Activated CD4-positive, alpha-beta memory T cell treated with anti-CD3 and anti-CD28 coated beads for 36 hours (primary cell): Measurements from ENCODE around the gene FCN3. TPM values are rescaled to one million over a fixed set of nuclear protein-coding genes. Genes with fewer than 3 reads are reported as not detected.

ENCODE experiments used
- CTCF ChIA-PET: fragments of 350-600 bp; sonication (Branson Sonifier 250); formaldehyde crosslinking; loops from one replicate; lab custom pipeline; 2021; ENCODE audit warnings: antibody characterized with exemption, inconsistent platforms; lab: Charles Lee
- POLR2A ChIA-PET: fragments of 350-600 bp; sonication (Branson Sonifier 250); formaldehyde crosslinking; loops from one replicate; lab custom pipeline; 2021; ENCODE audit warnings: antibody characterized with exemption; lab: Charles Lee
- DNase-seq: peaks from one replicate; pipeline ENCODE4 v3.0.0-alpha.2; 2020
- H3K27ac Mint-ChIP-seq: one replicate; pipeline ENCODE4 v1.8.0; 2021; ENCODE audit warnings: mixed read lengths
- H3K27me3 Mint-ChIP-seq: one replicate; pipeline ENCODE4 v1.8.0; 2021; ENCODE audit warnings: mixed read lengths
- H3K36me3 Mint-ChIP-seq: one replicate; pipeline ENCODE4 v1.8.0; 2021; ENCODE audit warnings: mixed read lengths
- H3K4me1 Mint-ChIP-seq: one replicate; pipeline ENCODE4 v1.8.0; 2021; ENCODE audit warnings: low read depth, mixed read lengths
- H3K4me3 Mint-ChIP-seq: one replicate; pipeline ENCODE4 v1.8.0; 2021; ENCODE audit warnings: mild to moderate bottlenecking, mixed read lengths
- H3K9me3 Mint-ChIP-seq: one replicate; pipeline ENCODE4 v1.8.0; 2021; ENCODE audit warnings: mixed read lengths
- intact Hi-C: fragments of 100-400 bp; cut with micrococcal nuclease; formaldehyde crosslinking; loops from one replicate; pipeline ENCODE4 v1.15.1; 2023
- total RNA-seq, 2 experiments: library from RNA; stranded (reverse); gene quantifications; one replicate each; pipeline ENCODE4 v1.2.3, GENCODE V29; 2021

Gene FCN3
- total RNA-seq, 2 experiments from 2014 or later, result not detected

DNA sequence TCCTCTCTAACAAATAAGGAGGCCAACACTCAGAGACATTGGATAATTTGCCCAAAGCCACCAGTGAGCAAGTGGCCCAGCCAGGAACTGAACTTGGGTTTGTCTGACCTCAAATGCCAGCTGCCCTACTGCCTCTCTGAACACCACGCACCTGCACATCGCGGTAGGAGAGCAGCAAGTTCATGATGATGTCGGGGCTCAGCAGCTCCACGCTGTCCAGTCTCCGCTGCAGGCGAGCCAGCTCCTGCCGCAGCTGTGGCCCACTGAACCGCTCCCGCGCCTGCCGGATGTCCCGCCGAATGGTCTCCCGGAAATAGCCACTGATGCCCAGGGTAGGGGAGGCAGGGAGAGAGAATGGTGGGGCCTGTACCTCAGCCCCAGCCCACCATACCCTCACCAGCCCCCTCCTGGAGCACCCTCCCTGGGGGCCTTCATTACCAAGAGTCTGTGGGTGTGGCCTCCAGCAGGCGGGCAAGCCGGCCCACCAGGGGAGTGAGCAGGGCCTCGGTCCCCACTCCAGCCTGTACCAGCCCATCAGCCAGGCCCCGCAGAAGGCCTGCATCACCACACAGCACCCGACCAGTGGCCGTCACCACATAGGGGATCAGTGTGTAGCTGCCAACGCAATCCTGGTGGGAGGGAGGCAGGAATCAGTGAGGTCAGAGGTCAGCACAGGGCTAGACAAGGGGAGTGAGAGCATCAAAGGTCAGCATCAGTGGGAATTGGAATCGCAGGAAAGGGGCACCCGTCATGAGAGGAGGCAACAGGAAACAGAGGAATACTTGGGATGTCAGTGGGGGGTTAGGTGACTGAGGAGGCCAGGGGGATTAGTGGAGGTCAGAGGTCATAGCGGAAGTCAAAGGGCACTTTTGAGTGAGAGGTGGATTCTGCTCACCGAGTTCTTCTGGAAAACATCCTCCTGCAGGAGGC, 10.6 kb downstream of the FCN3 start:
- Mint-ChIP-seq H3K36me3 (no peaks in the 10 kb centered on the region), H3K27me3 (no peaks in the 10 kb centered on the region), H3K4me1 (peaks cover 27% of the 10 kb centered on the region), H3K4me3 (no peak overlapping the region), H3K27ac (no peak overlapping the region), H3K9me3 (no peaks in the 10 kb centered on the region)
- DNase-seq, result no peak
- intact Hi-C loops, result loop anchor here (2.0 kb wide), 1 partner anchor 21 kb away; the partner anchor contains the start of gene SYTL1
- POLR2A ChIA-PET, result no interaction called here
- CTCF ChIA-PET, result interaction anchor here (2.3 kb wide), 1 partner anchor 31 kb away, joined by 14 read pairs; no protein-coding TSS in a partner anchor

DNA sequence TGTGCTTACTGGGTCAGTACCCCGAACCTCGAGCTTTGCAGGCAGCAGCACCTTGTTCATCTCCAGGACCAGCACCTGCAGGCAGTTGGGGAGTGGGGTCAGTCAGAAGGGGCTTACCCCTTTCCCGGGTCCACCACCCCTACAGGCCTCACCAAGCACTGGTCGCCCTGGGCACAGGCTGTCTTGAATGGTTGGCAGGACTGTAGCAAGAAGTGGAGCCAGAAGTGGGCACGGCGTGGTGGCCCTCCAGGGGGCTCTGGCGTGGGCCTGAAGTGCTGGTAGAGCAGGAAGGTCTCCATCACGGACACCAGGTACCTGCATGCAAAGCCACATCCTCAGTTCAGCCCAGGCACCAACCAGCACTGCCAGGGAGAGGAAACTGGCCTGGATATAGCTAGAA, 13.1 kb downstream of the FCN3 start:
- Mint-ChIP-seq H3K36me3 (no peaks in the 10 kb centered on the region), H3K27ac (no peak overlapping the region), H3K4me3 (no peak overlapping the region), H3K27me3 (no peaks in the 10 kb centered on the region), H3K4me1 (peaks cover 37% of the 10 kb centered on the region), H3K9me3 (no peaks in the 10 kb centered on the region)
- DNase-seq, result no peak
- POLR2A ChIA-PET, result interaction anchor here (0.6 kb wide), 1 partner anchor 596 kb away, joined by 3 read pairs; no protein-coding TSS in a partner anchor
- intact Hi-C loops, result no loop called here
- CTCF ChIA-PET, result interaction anchor here (1.4 to 6.8 kb wide), 4 partner anchors 20 to 245 kb away, joined by 5 to 41 read pairs (median 6); partner anchors contain the start of genes AHDC1 and SYTL1

DNA sequence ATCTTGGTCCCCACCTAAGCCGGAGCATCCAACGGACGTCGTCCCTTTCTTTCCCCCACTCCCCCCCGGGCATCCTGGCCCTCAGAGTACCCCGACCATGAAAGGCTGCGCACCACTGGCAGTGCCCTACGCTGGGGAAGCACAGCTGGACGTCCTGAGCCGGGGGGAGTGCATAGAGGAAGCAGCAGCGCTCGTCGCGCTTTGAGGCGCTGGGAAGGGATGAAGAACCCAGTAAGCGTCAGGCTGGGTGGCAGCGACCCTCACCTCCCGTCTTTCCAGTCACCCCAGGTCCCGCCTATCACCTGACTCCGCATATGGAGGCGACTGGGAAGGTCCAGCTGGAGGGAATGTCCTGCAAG, 13.6 kb downstream of the FCN3 start:
- Mint-ChIP-seq H3K9me3 (no peaks in the 10 kb centered on the region), H3K27ac (no peak overlapping the region), H3K27me3 (no peaks in the 10 kb centered on the region), H3K4me1 (peaks cover 42% of the 10 kb centered on the region), H3K36me3 (no peaks in the 10 kb centered on the region), H3K4me3 (no peak overlapping the region)
- ChIA-PET POLR2A (interaction anchor here (0.6 kb wide), 1 partner anchor 595 kb away, joined by 3 read pairs; no protein-coding TSS in a partner anchor), CTCF (interaction anchor here (1.7 to 6.8 kb wide), 2 partner anchors 34 to 245 kb away, joined by 5 to 41 read pairs; partner anchors contain the start of gene AHDC1)
- intact Hi-C loops, result no loop called here
- DNase-seq, result no peak

DNA sequence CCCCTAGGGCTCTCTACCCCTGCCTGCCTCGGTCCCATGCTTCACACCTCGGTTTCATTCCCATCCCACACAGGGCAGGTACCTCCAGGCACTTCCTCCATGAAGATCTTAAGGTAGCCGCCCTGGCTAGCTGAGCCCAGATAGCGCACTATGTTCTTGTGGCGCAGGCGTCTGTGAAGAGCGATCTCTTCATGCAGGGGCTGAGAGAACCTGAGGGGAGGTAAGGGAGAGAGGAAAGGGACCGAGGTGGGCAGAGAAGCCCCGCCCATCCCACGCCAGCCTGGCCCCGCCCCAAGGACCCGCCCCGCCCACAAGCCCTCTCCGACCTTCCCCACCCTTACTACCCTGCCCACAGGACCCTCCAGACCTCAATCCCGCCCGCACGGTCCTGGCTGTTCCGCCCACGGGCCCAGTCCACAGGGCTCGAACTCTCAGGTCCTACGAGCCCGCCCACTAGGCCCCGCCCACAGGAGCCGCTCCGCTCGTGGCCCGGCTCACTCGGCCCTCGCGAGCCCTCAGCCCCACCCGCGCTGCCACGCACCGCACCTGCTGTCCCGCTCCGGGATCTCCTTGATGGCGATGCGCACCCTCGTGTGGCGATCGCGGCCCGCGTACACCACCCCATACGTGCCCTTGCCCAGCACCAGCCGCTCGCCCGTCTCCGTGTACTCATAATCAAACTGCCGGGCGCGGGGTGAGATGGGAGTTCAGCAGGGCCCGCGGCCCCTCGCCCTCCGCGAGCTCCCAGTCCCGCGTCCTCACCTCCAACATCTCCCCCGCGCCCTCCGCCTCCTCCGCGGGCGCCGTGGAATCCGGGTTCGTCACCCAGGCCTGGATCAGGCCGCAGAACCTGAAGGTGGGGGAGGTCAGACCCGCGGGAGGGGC, 14.2 kb downstream of the FCN3 start:
- Mint-ChIP-seq H3K4me3 (peak overlapping the region; percentile 66), H3K27ac (no peak overlapping the region), H3K27me3 (no peaks in the 10 kb centered on the region), H3K4me1 (peaks cover 48% of the 10 kb centered on the region), H3K9me3 (no peaks in the 10 kb centered on the region), H3K36me3 (no peaks in the 10 kb centered on the region)
- peak; percentile 50 for DNase-seq
- ChIA-PET CTCF (interaction anchor here (4.2 to 7.1 kb wide), 4 partner anchors 18 to 246 kb away, joined by 31 to 80 read pairs (median 44); partner anchors contain the start of genes AHDC1 and SYTL1), POLR2A (no interaction called here)
- intact Hi-C loops, result no loop called here

DNA sequence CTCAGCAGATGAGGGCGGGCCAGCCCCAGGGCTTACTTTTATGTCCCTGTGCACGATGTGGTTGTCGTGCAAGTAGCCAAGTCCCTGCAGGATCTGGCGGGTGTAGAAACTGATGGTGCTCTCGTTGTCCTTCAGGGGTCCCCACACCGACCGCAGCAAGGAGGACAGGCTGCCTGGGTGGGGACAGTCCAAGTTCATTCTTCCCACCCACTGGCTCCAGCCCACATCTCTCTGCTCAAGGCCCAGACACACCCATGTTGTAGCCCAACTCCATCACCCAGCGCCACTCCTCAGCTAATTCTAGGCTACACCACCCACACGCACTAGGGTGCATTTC, 14.8 kb downstream of the FCN3 start:
- DNase-seq, result no peak
- intact Hi-C loops, result no loop called here
- Mint-ChIP-seq H3K9me3 (no peaks in the 10 kb centered on the region), H3K4me1 (peaks cover 44% of the 10 kb centered on the region), H3K27me3 (no peaks in the 10 kb centered on the region), H3K36me3 (no peaks in the 10 kb centered on the region), H3K27ac (no peak overlapping the region), H3K4me3 (peak overlapping the region; percentile 66)
- ChIA-PET CTCF (interaction anchor here (4.2 to 7.1 kb wide), 4 partner anchors 17 to 246 kb away, joined by 31 to 80 read pairs (median 44); partner anchors contain the start of genes AHDC1 and SYTL1), POLR2A (no interaction called here)

DNA sequence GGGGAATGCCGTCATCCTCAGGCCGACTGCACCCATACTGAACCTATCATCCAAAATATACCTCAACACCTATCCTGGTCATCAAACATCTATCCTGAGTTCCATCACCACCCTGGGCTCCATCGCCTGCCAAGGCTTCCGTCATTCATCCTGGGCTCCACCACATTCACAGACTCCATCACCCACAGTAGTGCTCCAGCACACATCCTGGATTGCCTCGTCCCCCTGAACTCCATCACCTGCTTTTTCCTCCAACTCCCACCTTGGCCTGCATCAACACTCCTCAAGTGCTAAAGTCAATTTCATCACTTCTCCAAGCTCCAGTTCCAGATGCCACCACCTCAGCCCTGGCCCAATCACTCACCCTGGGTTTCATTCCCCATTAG, 15.7 kb downstream of the FCN3 start:
- H3K9me3 Mint-ChIP-seq, result no peaks in the 10 kb centered on the region
- no peaks in the 10 kb centered on the region for H3K36me3 Mint-ChIP-seq
- no peak overlapping the region for H3K27ac Mint-ChIP-seq
- ChIA-PET POLR2A (no interaction called here), CTCF (interaction anchor here (0.6 to 7.1 kb wide), 13 partner anchors 7 to 304 kb away, joined by 3 to 80 read pairs (median 31); partner anchors contain the start of genes AHDC1, CD164L2, FCN3 and GPR3)
- peak overlapping the region; percentile 9 for H3K4me3 Mint-ChIP-seq
- H3K27me3 Mint-ChIP-seq, result no peaks in the 10 kb centered on the region
- no peak for DNase-seq
- H3K4me1 Mint-ChIP-seq, result peaks cover 41% of the 10 kb centered on the region
- intact Hi-C loops, result no loop called here

DNA sequence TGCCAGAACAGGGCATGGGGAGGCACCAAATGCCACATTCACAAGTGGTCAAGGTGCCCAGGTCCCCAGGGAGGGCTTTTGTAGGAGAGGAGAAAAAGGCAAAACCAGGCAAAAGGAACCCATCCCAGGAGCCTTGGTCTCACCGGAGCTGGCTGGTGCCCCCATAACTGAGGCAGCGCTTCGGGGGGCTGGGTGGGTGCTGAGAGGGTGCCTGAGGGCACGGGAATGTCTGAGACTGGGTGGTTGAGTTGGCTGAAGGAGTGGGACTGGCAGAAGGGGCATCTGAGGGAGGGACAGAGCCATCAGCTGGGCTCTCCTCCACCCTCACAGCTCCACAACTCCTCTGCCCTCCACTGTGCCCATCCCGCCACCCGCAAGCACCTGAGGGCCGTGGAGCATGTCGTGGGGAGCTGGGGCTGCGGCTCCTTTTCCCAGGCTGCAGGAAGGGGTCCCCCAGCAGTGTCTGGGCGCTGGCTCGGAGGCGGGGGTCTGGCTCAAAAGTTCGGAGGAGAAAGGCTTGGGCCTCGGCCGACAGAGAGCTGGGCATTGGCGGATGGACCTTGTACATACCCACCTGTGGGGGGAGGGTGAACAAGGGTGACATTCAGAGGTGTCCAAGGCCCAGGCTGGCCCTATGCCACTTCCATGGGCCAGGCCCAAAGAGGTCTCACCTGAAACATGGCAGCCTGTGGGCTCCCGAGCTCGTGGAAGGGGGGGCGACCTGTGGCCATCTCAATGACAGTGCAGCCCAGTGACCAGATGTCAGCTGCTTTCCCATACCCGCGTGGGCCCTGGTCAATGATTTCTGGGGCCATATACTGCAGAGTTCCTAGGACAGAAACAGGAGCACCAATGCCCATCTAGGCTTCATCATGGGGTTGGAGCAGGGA, 16.3 kb downstream of the FCN3 start:
- intact Hi-C loops, result no loop called here
- H3K4me3 Mint-ChIP-seq, result peak overlapping the region; percentile 68
- H3K27me3 Mint-ChIP-seq, result no peaks in the 10 kb centered on the region
- H3K4me1 Mint-ChIP-seq, result peaks cover 43% of the 10 kb centered on the region
- POLR2A ChIA-PET, result interaction anchor here (2.0 kb wide), 1 partner anchor 8 kb away, joined by 11 read pairs; the partner anchor contains the start of gene MAP3K6
- CTCF ChIA-PET, result interaction anchor here (0.6 to 7.1 kb wide), 23 partner anchors 8 to 696 kb away, joined by 3 to 80 read pairs (median 16); partner anchors contain the start of genes AHDC1, CD164L2, FCN3 and GPR3
- no peaks in the 10 kb centered on the region for H3K9me3 Mint-ChIP-seq
- H3K27ac Mint-ChIP-seq, result no peak overlapping the region
- DNase-seq, result no peak
- H3K36me3 Mint-ChIP-seq, result no peaks in the 10 kb centered on the region

DNA sequence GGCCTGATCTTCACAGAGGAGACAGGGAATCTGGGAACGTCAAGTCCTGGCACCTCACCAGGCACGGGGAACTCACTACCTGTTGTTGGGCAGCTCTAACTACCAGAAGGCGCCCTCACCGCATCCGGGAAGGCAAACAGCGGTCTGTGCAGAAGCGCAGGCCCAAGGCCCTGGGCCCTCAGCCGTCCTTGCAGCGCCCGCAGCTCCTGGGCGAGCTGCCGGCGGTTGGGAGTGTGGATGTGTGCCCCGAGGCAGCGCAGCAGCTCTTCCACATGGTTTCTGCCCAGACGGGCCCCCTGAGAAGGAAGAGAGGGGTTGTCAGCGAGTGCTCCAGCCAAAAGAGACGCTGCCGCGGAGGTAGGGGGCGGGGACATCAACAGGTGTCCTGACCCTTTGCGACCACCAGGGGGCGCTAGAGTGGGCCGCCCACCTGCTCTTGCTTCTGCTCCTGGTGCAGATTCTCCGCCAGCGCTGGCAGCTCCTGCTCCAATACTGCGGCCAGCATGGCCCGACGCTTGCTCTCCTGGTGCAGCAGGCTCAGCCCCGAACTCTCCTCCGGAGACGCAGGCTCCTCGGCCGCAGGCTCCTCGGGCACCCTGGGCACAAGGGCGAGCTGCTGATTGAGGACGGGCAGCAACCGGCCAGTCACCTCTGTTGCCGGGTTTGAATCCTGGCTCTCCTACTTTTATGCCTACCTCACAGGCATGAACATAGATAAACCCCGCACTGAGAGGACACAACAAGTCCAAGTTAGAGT, 17.2 kb downstream of the FCN3 start:
- DNase-seq, result peak; percentile 89
- peaks cover 43% of the 10 kb centered on the region for H3K4me1 Mint-ChIP-seq
- peak overlapping the region; percentile 68 for H3K4me3 Mint-ChIP-seq
- H3K36me3 Mint-ChIP-seq, result no peaks in the 10 kb centered on the region
- no peaks in the 10 kb centered on the region for H3K27me3 Mint-ChIP-seq
- peak overlapping the region; percentile 81 for H3K27ac Mint-ChIP-seq
- intact Hi-C loops, result loop anchor here (1.0 to 2.0 kb wide), 2 partner anchors 15 to 35 kb away; partner anchors contain the start of genes GPR3 and SYTL1
- CTCF ChIA-PET, result interaction anchor here (0.6 to 7.1 kb wide), 28 partner anchors 9 to 697 kb away, joined by 3 to 80 read pairs (median 7); partner anchors contain the start of genes AHDC1, CD164L2, GPR3 and IFI6
- POLR2A ChIA-PET, result interaction anchor here (2.0 kb wide), 1 partner anchor 8 kb away, joined by 11 read pairs; the partner anchor contains the start of gene MAP3K6
- H3K9me3 Mint-ChIP-seq, result no peaks in the 10 kb centered on the region

DNA sequence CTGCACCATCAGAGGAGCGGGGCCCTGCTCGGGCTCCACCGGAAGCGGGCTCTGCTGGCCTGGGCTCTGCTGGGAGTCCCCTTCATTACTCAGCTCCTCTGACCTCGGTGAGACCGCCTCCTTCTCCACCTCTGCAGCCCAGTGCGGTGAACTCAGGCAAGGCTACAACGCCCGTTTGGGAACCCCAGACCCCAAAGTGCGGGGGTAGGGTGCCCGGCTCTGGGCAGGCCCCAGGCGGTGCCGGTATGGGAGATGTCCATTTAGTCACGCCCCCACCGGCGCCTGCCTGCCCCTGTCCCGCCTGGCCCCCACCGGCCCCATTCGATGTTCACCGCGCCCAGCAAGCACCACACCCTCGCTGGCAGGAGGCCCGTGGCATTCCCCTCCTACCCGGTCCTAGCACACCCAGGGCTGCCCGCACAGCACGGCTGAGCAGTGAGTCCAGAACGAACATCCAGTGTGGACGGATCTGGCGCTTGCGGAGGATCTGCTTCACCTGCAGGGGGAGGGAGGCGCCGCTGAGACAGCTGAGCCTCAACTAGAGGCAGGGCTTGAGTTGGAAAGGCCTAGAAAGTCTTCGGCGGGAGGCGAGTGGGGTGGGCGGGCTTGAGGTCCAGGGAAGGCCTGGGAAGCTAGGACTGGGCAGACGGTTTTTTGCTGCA, 17.9 kb downstream of the FCN3 start:
- Mint-ChIP-seq H3K9me3 (no peaks in the 10 kb centered on the region), H3K36me3 (no peaks in the 10 kb centered on the region), H3K27ac (peak overlapping the region; percentile 81), H3K4me3 (peak overlapping the region; percentile 68), H3K27me3 (no peaks in the 10 kb centered on the region), H3K4me1 (peaks cover 43% of the 10 kb centered on the region)
- peak; percentile 69 for DNase-seq
- ChIA-PET POLR2A (interaction anchor here (2.0 kb wide), 1 partner anchor 9 kb away, joined by 11 read pairs; the partner anchor contains the start of gene MAP3K6), CTCF (interaction anchor here (0.6 to 7.1 kb wide), 26 partner anchors 9 to 450 kb away, joined by 3 to 80 read pairs (median 8); partner anchors contain the start of genes AHDC1, CD164L2, GPR3 and IFI6)
- intact Hi-C loops, result loop anchor here (1.0 to 2.0 kb wide), 2 partner anchors 14 to 36 kb away; partner anchors contain the start of genes GPR3 and SYTL1
